H9 (cell line): ENCODE measurements around the gene MEMO1. TPM values are rescaled to one million over a fixed set of nuclear protein-coding genes. Genes with fewer than 3 reads are reported as not detected.

Source experiments
- DNase-seq: peaks from one replicate; pipeline ENCODE4 v3.0.0-alpha.2; 2017
- H2AFZ ChIP-seq: one replicate; pipeline ENCODE4 v1.6.1; 2013; ENCODE audit warnings: mild to moderate bottlenecking, low read length, control low read depth, moderate library complexity
- H2AK5ac ChIP-seq: 2 replicates; pipeline ENCODE4 v1.6.1; 2013; ENCODE audit warnings: low read length, control low read depth, mixed read lengths; ENCODE audit not compliant: insufficient read length
- H2BK120ac ChIP-seq: one replicate; pipeline ENCODE4 v1.6.1; 2013; ENCODE audit warnings: low read depth, mild to moderate bottlenecking, low read length, control low read depth, inconsistent platforms; ENCODE audit not compliant: poor library complexity, severe bottlenecking
- H2BK12ac ChIP-seq: 2 replicates; pipeline ENCODE4 v1.6.1; 2013; ENCODE audit warnings: low read length, control low read depth, mixed read lengths, low read depth; ENCODE audit not compliant: insufficient read length
- H2BK15ac ChIP-seq: 2 replicates; pipeline ENCODE4 v1.6.1; 2013; ENCODE audit warnings: low read depth, low read length, control low read depth
- H2BK20ac ChIP-seq: one replicate; pipeline ENCODE4 v1.6.1; 2013; ENCODE audit warnings: low read depth, mild to moderate bottlenecking, low read length, control low read depth, inconsistent platforms; ENCODE audit not compliant: poor library complexity, severe bottlenecking
- H2BK5ac ChIP-seq: 2 replicates; pipeline ENCODE4 v1.6.1; 2013; ENCODE audit warnings: low read length, control low read depth, mixed read lengths; ENCODE audit not compliant: insufficient read length
- H3K14ac ChIP-seq: 2 replicates; pipeline ENCODE4 v1.6.1; 2013; ENCODE audit warnings: low read length, control low read depth; ENCODE audit not compliant: insufficient read depth
- H3K18ac ChIP-seq: 2 replicates; pipeline ENCODE4 v1.6.1; 2013; ENCODE audit warnings: low read depth, mild to moderate bottlenecking, mixed read lengths, low read length, control low read depth; ENCODE audit not compliant: insufficient read length
- H3K23ac ChIP-seq: 2 replicates; pipeline ENCODE4 v1.6.1; 2013; ENCODE audit warnings: low read length, control low read depth, mixed read lengths, low read depth; ENCODE audit not compliant: insufficient read length
- H3K23me2 ChIP-seq: 2 replicates; pipeline ENCODE4 v1.6.1; 2013; ENCODE audit warnings: low read depth, mild to moderate bottlenecking, mixed read lengths, low read length, control low read depth; ENCODE audit not compliant: insufficient read length, poor library complexity, severe bottlenecking
- H3K27ac ChIP-seq: 2 replicates; pipeline ENCODE4 v1.5.1; 2013; ENCODE audit warnings: low read length, control low read depth, mixed read lengths, low read depth; ENCODE audit not compliant: insufficient read length
- H3K27me3 ChIP-seq: 2 replicates; pipeline ENCODE4 v1.6.1; 2013; ENCODE audit warnings: low read length, control low read depth, inconsistent platforms; ENCODE audit not compliant: insufficient read depth
- H3K4ac ChIP-seq: 2 replicates; pipeline ENCODE4 v1.6.1; 2013; ENCODE audit warnings: low read depth, mild to moderate bottlenecking, control low read depth, inconsistent platforms, low read length, moderate library complexity
- H3K4me1 ChIP-seq: 2 replicates; pipeline ENCODE4 v1.6.1; 2013; ENCODE audit warnings: low read length, control low read depth, inconsistent platforms; ENCODE audit not compliant: insufficient read depth
- H3K4me2 ChIP-seq: 2 replicates; pipeline ENCODE4 v1.6.1; 2013; ENCODE audit warnings: low read length, control low read depth, mixed read lengths; ENCODE audit not compliant: insufficient read length, insufficient read depth
- H3K56ac ChIP-seq: 2 replicates; pipeline ENCODE4 v1.6.1; 2013; ENCODE audit warnings: low read depth, mild to moderate bottlenecking, mixed read lengths, low read length, control low read depth; ENCODE audit not compliant: insufficient read length
- H3K79me1 ChIP-seq: 2 replicates; pipeline ENCODE4 v1.6.1; 2013; ENCODE audit warnings: low read depth, mild to moderate bottlenecking, moderate library complexity, low read length, control low read depth, inconsistent platforms; ENCODE audit not compliant: insufficient read depth, poor library complexity, severe bottlenecking
- H3K79me2 ChIP-seq: 2 replicates; pipeline ENCODE4 v1.6.1; 2013; ENCODE audit warnings: low read length, control low read depth, inconsistent platforms; ENCODE audit not compliant: insufficient read depth
- H3K9ac ChIP-seq: 2 replicates; pipeline ENCODE4 v1.6.1; 2013; ENCODE audit warnings: low read length, control low read depth, mixed read lengths; ENCODE audit not compliant: insufficient read length; ENCODE audit errors: extremely low read depth
- H3K9me3 ChIP-seq: one replicate; pipeline ENCODE4 v1.6.1; 2013; ENCODE audit warnings: low read depth, low read length, inconsistent platforms; ENCODE audit not compliant: control insufficient read depth
- H3T11ph ChIP-seq: one replicate; pipeline ENCODE4 v1.6.1; 2013; ENCODE audit warnings: mild to moderate bottlenecking, low read length, control low read depth, inconsistent platforms
- H4K20me1 ChIP-seq: one replicate; pipeline ENCODE4 v1.6.1; 2013; ENCODE audit not compliant: control insufficient read depth, insufficient read length, insufficient read depth
- H4K5ac ChIP-seq: 2 replicates; pipeline ENCODE4 v1.6.1; 2013; ENCODE audit warnings: low read depth, mild to moderate bottlenecking, mixed read lengths, low read length, control low read depth; ENCODE audit not compliant: insufficient read length
- H4K8ac ChIP-seq: replicated peaks from 2 replicates; pipeline ENCODE4 v1.6.1; 2013; ENCODE audit warnings: low read length, control low read depth, mixed read lengths, low read depth; ENCODE audit not compliant: insufficient read length
- H4K91ac ChIP-seq: 2 replicates; pipeline ENCODE4 v1.6.1; 2013; ENCODE audit warnings: low read depth, mild to moderate bottlenecking, moderate library complexity, mixed read lengths, low read length, control low read depth; ENCODE audit not compliant: insufficient read length
- H3K27ac Mint-ChIP-seq, 3 experiments: 2 replicates in 2 of 3; 3 replicates in 1 of 3; pipeline ENCODE4 v1.8.0; 2020 to 2021; ENCODE audit warnings: mixed read lengths in 3 of 3, mild to moderate bottlenecking in 1 of 3, moderate library complexity in 1 of 3
- H3K27me3 Mint-ChIP-seq: 2 replicates; pipeline ENCODE4 v1.8.0; 2021; ENCODE audit warnings: low read depth, mild to moderate bottlenecking, moderate library complexity, mixed read lengths
- H3K36me3 Mint-ChIP-seq, 3 experiments: 2 replicates in 2 of 3; 3 replicates in 1 of 3; pipeline ENCODE4 v1.8.0; 2020 to 2021; ENCODE audit warnings: low read depth in 3 of 3, mixed read lengths in 3 of 3; ENCODE audit not compliant: insufficient read depth in 1 of 3
- H3K4me1 Mint-ChIP-seq, 2 experiments: 2 replicates each; pipeline ENCODE4 v1.8.0; 2020; ENCODE audit warnings: mixed read lengths in 2 of 2
- H3K4me3 Mint-ChIP-seq, 2 experiments: 2 replicates in 1 of 2; 3 replicates in 1 of 2; pipeline ENCODE4 v1.8.0; 2020 to 2021; ENCODE audit warnings: mild to moderate bottlenecking in 2 of 2, mixed read lengths in 2 of 2, moderate library complexity in 1 of 2
- H3K9me3 Mint-ChIP-seq, 2 experiments: 2 replicates in 1 of 2; 3 replicates in 1 of 2; pipeline ENCODE4 v1.8.0; 2020; ENCODE audit warnings: mild to moderate bottlenecking in 2 of 2, mixed read lengths in 2 of 2, moderate library complexity in 1 of 2
- CTCF ChIP-seq: fragments of 200-600 bp; sonication (generic); conservative IDR thresholded peaks from 3 replicates; pipeline ENCODE4 v1.8.0; 2021; ENCODE audit warnings: antibody characterized with exemption, mild to moderate bottlenecking
- WGBS: extraction: QIAGEN DNeasy Blood & Tissue Kit; methylation state at CpG from one replicate; pipeline ENCODE4 v1.1.7; 2013; ENCODE audit warnings: missing lambda C conversion rate, low lambda C conversion rate, mixed read lengths; ENCODE audit not compliant: insufficient read length; ENCODE audit errors: extremely low coverage; 5-methylcytosine and 5-hydroxymethylcytosine counted together
- total RNA-seq: library from RNA; stranded (reverse); gene quantifications from 2 replicates; pipeline ENCODE4 v1.2.1, GENCODE V29; 2021

The MEMO1 gene
- total RNA-seq, 1 experiment from 2014 or later, result 49.4 TPM

DNA sequence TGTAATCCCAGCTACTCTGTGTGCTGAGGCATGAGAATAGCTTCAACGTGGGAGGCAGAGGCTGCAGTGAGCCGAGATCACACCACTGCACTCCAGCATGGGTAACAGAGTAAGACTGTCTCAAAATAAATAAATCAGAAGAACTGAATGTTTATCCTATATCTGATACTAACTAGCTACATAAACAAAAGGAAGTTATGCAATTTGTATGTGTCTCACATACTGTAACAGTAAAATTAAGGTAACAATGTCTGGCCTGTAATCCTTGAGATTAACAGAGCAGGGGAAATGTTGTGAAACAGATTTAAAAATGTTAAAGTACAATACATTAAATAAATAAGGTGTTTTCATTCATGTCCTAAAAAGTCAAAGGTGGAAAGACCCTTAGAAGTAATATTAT is 150.8 kb downstream of the MEMO1 start:
- Histone ChIP-seq H3K56ac (no peak overlapping the region), H2BK15ac (no peak overlapping the region), H2BK12ac (no peak overlapping the region), H4K91ac (no peak overlapping the region), H3K4ac (no peak overlapping the region), H3K79me1 (no peaks in the 10 kb centered on the region), H4K8ac (no peak overlapping the region), H3K9me3 (no peaks in the 10 kb centered on the region), H3K4me2 (no peak overlapping the region), H2BK20ac (no peak overlapping the region), H4K20me1 (no peaks in the 10 kb centered on the region), H3K23ac (no peak overlapping the region), H2BK120ac (no peak overlapping the region), H3K27ac (no peak overlapping the region), H2AK5ac (no peak overlapping the region), H3K4me1 (no peaks in the 10 kb centered on the region), H3K27me3 (no peaks in the 10 kb centered on the region), H3T11ph (no peak overlapping the region), H4K5ac (no peak overlapping the region), H3K79me2 (no peaks in the 10 kb centered on the region), H3K14ac (no peak overlapping the region), H3K18ac (no peak overlapping the region), H3K9ac (no peak overlapping the region), H2BK5ac (no peak overlapping the region), H2AFZ (no peak overlapping the region), H3K23me2 (no peaks in the 10 kb centered on the region)
- no CpG with 5 or more reads among the region's 2 CpGs for WGBS
- no peak for DNase-seq
- no peak overlapping the region for H3K27ac Mint-ChIP-seq
- no peaks in the 10 kb centered on the region for H3K9me3 Mint-ChIP-seq
- peaks cover 4 to 5% of the 10 kb centered on the region in 2 experiments; a peak in 3 of 4 replicates for H3K4me1 Mint-ChIP-seq
- no peak for TF ChIP-seq CTCF
- H3K36me3 Mint-ChIP-seq, result no peaks in the 10 kb centered on the region
- H3K4me3 Mint-ChIP-seq, result no peak overlapping the region
- H3K27me3 Mint-ChIP-seq, result no peaks in the 10 kb centered on the region
